ENCODE results near the gene PCDH11X. TPM values are rescaled to one million over a fixed set of nuclear protein-coding genes. Genes with fewer than 3 reads are reported as not detected.
"Not testable (repeated sequence)": the region's sequence is repeated elsewhere in the genome, so short reads cannot be mapped to it uniquely, and the experiment has no call there.

Gene PCDH11X
- total and polyA plus RNA-seq, 2 of the 4 experiments (the other 2 are of a cell fraction) = under 0.01 to 0.02 TPM

DNA sequence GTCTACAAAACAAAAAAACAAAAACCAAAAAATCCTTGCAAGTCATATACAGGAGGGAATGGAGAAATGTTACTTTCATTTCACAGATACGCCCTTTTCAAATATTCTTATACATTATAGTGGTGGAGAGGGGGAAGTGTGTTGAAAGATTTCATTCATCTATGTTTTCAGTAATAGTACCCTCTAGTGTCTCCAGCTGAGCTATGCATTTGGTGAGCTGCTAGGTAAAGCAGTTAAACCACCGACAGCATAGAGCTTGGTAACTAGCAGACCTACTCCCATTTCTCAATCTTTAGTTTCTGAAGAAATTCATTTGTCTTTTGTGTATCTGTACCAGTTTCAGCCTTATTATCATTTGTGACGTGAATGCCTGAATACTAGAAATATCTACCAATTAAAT is 5.2 kb upstream of the PCDH11X start:
- H2BK15ac ChIP-seq (ENCODE audit: low read depth, low read length); intact Hi-C loops (cut with micrococcal nuclease); H2BK120ac ChIP-seq (ENCODE audit: low read depth, low read length); H3K4me2 ChIP-seq (ENCODE audit: low read depth, low read length); H2AK9ac ChIP-seq (replicated peaks; ENCODE audit: low read depth, low read length, poor library complexity); H4K8ac ChIP-seq (ENCODE audit: low read depth in 2 of 2, low read length in 2 of 2); ATAC-seq (ENCODE audit: low read depth); dilution Hi-C loops (cut with HindIII; ENCODE audit: low sequenced_read_pairs, unreplicated experiment); DNase-seq; H3K4me3 ChIP-seq (ENCODE audit: insufficient read depth, low read depth, low read length); H4K91ac ChIP-seq (ENCODE audit: insufficient read depth, low read depth, low read length); H3K56ac ChIP-seq (ENCODE audit: extremely low read depth, insufficient read depth, low read length); H3K9ac ChIP-seq (ENCODE audit: low read depth, low read length); H4K20me1 ChIP-seq (ENCODE audit: insufficient read depth, low read length); H2AK5ac ChIP-seq (ENCODE audit: low read depth, low read length); H3K4ac ChIP-seq (ENCODE audit: low read depth, low read length); CTCF ChIA-PET; BruUV-seq (replicated peaks); H4K5ac ChIP-seq (ENCODE audit: low read depth, low read length); H3K79me1 ChIP-seq (ENCODE audit: low read depth in 1 of 2, low read length in 2 of 2); H2BK20ac ChIP-seq (ENCODE audit: low read depth, low read length); H3K23ac ChIP-seq (ENCODE audit: low read depth, low read length); H3K9me3 ChIP-seq (ENCODE audit: control insufficient read depth, insufficient read depth, low read length); H3K18ac ChIP-seq (ENCODE audit: low read depth, low read length); H3K4me1 ChIP-seq (ENCODE audit: control insufficient read depth, insufficient read depth, low read length); H3K27ac ChIP-seq (ENCODE audit: insufficient read depth, low read length); H3K14ac ChIP-seq (replicated peaks; ENCODE audit: low read depth, low read length); H2AFZ ChIP-seq (replicated peaks; ENCODE audit: low read length, poor library complexity); POLR2A ChIA-PET (ENCODE audit: unreplicated experiment); H3K36me3 ChIP-seq (ENCODE audit: control insufficient read depth, insufficient read depth, low read length); H3K9me1 ChIP-seq (ENCODE audit: insufficient read depth, low read length); in situ Hi-C loops (cut with MboI; ENCODE audit: low sequenced_read_pairs); H2BK5ac ChIP-seq (ENCODE audit: low read depth, low read length, poor library complexity, severe bottlenecking); H3K27me3 ChIP-seq (ENCODE audit: control insufficient read depth, insufficient read depth, low read length): not testable (repeated sequence)
- no CpG with 5 or more reads among the region's 3 CpGs for WGBS, 2 experiments (ENCODE audit: extremely low coverage in 2 of 2, insufficient read length in 1 of 2)

DNA sequence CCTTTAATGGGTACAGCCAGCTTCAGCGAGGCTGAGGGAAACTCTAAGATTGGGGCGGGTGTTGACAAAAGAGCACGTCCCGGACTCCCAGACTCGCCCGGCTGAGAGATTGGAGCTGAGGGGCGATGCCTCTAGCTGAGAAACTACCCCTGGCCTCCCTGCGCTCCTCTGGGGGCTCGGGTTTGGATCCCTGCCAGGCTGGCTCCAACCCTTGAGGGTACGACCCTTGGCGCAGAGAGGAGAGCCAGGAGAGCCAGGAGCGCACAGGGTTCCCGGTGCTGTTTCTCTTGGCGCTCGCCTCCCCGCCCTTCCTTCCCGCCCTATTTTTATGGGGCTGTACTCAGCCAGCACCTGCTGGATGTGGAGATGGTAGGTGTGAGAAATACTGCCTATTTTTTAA is 833 bp downstream of the PCDH11X start:
- H3K23ac ChIP-seq (ENCODE audit: low read depth, low read length); H3K9me3 ChIP-seq (ENCODE audit: control insufficient read depth, insufficient read depth, low read length); H3K36me3 ChIP-seq (ENCODE audit: control insufficient read depth, insufficient read depth, low read length); H3K27ac ChIP-seq (ENCODE audit: insufficient read depth, low read length); H3K56ac ChIP-seq (ENCODE audit: extremely low read depth, insufficient read depth, low read length); in situ Hi-C loops (cut with MboI; ENCODE audit: low sequenced_read_pairs); DNase-seq; CTCF ChIA-PET; H4K5ac ChIP-seq (ENCODE audit: low read depth, low read length); H3K4ac ChIP-seq (ENCODE audit: low read depth, low read length); intact Hi-C loops (cut with micrococcal nuclease); H3K9ac ChIP-seq (ENCODE audit: low read depth, low read length); H2BK15ac ChIP-seq (ENCODE audit: low read depth, low read length); H2AK9ac ChIP-seq (replicated peaks; ENCODE audit: low read depth, low read length, poor library complexity); H3K18ac ChIP-seq (ENCODE audit: low read depth, low read length); H2BK120ac ChIP-seq (ENCODE audit: low read depth, low read length); H4K91ac ChIP-seq (ENCODE audit: insufficient read depth, low read depth, low read length); POLR2A ChIA-PET (ENCODE audit: unreplicated experiment); H3K4me3 ChIP-seq (ENCODE audit: insufficient read depth, low read depth, low read length); H3K79me1 ChIP-seq (ENCODE audit: low read depth in 1 of 2, low read length in 2 of 2); H2BK5ac ChIP-seq (ENCODE audit: low read depth, low read length, poor library complexity, severe bottlenecking); ATAC-seq (ENCODE audit: low read depth); H3K9me1 ChIP-seq (ENCODE audit: insufficient read depth, low read length); H2AFZ ChIP-seq (replicated peaks; ENCODE audit: low read length, poor library complexity); H4K8ac ChIP-seq (ENCODE audit: low read depth in 2 of 2, low read length in 2 of 2); H2AK5ac ChIP-seq (ENCODE audit: low read depth, low read length); dilution Hi-C loops (cut with HindIII; ENCODE audit: low sequenced_read_pairs, unreplicated experiment); H3K14ac ChIP-seq (replicated peaks; ENCODE audit: low read depth, low read length); H4K20me1 ChIP-seq (ENCODE audit: insufficient read depth, low read length); H2BK20ac ChIP-seq (ENCODE audit: low read depth, low read length); BruUV-seq (replicated peaks); H3K4me1 ChIP-seq (ENCODE audit: control insufficient read depth, insufficient read depth, low read length); H3K4me2 ChIP-seq (ENCODE audit: low read depth, low read length); H3K27me3 ChIP-seq (ENCODE audit: control insufficient read depth, insufficient read depth, low read length): not testable (repeated sequence)
- 0% methylated on average over 1 of the region's 17 CpGs; no CpG with 5 or more reads in 1 of the 2 experiments for WGBS, 2 experiments (ENCODE audit: extremely low coverage in 2 of 2, insufficient read length in 1 of 2)
